ENCODE results near the gene NUAK2.
"Not testable (repeated sequence)": the region's sequence is repeated elsewhere in the genome, so short reads cannot be mapped to it uniquely, and the experiment has no call there.

The NUAK2 gene

DNA sequence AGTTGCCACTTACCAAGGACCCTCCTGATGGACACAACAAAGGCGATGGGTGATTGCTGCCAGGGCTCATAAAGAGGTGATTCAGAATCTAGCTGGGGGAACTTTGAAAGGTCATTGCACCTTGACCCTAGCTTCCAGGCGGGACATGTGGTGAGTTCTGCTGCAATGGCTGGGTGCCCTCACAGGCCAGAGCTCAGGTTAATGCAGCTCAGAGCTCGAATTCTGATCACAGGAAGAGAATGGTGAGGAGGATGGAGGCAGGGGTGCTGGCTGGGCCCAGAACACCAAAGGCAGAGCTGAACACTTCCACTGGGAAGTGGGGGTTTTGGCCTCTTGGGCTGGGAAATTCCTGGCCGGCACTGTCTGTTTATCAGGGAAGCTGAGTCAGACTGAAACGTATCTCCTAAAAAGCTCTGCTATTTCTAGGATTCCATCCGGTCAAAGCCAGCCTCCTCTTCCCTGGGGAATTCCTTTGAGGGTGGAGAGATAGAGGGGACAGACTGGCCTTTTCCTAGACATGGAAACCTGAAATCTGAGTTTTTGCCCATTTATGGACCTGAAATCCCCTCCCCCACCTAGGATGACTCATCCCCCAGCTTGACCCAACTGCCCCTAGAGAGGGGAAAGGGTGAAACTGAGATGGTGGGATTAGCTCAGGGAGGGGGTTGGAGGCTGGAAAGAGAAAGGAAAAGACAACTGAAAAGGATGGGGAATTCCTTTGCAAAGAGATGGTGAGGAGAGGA is 27.2 kb downstream of the NUAK2 start:
- DNase-seq: no peak

DNA sequence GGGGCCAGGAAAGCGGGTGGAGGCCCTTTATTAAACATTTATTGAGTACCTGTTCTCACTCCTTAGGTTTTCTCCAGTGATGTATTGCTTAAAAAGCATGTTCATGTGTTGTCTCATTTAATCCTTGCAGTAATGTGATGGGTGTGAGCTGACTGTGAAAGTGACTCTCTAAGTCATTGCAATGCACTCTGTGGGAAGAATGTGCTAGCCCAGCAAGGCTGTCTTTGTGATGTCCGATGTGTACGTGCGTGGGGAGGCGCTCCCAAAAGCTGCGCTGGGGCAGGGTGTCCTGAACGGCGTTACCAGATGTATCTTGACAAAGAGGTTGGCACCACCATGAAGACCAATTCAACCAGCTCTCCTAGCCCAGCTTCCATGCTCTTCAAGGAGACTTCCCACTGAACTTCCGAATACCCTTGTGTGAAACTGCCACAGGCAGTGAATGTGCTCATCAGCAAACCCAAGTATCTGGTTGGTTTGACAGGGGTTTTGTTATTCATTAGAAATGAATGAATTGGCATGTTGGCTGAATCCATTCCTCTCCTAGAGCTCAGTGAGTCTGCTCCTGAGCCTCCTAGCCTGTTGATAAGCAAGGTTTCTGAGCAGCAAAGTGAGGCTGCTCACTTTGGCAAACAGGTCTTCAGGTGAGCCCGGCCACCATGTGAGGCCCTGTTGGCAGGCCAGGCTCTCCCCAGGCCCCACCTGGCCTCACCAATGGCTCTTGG is 28.0 kb downstream of the NUAK2 start:
- no peak for DNase-seq

DNA sequence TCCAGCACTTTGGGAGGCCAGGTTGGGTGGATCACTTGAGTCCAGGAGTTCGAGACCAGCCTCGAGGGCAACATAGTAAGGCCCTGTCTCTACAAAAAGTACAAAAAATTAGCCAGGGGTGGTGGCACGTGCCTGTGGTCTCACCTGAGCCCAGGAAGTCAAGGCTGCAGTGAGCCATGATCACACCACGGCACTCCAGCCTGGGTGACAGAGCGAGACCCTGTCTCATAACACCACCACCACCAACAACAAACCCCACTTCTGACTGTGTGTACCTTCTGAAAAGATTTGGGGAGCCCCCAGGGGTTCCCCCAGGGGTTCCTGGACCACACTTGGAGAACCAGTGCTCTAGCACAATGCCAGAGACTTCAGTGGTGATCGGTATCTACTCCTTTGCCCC is 29.9 kb downstream of the NUAK2 start:
- DNase-seq: no peak

DNA sequence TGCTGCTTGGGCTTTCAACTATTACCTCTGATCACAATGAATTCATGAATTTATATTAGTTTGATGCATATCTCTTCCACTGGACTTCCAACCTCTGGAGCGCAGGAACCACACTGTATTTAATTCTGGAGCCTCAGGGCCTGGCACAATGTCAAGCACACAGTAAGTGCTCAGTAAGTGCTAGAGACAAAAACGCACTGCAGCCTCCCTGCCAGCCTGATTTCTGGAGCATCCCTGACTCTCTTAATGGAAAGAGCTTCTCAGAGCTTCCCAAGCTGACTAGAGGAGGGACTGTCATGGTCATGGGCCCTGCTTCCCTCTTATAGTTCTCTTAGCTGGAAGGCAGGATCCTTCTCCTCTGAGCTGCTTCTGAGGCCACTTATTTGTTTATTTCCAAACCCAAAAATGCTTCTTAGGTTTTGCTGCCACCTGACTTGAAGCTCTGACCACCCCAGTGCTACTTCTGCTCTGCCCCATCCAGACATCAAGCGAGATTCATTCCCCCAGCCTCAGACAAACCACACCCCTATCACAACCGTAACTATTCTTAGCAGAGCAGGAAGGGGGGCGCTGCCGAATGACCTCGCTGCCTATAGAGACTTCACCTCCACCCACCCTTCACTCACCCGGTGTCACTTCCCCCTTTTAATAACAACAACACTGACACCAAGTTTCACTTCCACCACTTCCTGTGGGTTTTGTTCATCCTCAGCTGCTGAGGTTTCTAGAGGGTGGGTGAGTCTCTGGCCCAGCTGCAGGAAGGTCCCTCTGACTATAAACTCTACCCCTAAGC is 33.6 kb downstream of the NUAK2 start:
- DNase-seq: no peak

DNA sequence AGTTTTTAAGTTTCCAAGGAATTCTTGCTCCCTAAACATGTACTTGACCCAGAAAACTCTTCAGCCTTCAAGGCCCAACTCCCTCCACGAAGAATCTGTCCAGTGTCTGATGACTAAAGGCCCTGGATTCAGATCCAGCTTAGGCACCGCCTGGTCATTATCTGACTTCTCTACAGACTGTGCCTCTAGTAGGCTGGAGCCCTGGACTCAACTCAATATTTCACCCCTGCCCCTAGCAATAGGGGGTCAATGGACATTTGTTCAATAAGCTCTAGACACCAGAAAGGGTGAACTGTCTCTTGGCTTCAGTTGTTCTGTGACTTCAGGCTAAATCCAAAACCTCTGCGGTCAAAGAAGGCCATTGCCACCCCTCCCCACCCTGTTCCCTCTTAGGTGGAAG is 34.5 kb downstream of the NUAK2 start:
- DNase-seq: no peak

DNA sequence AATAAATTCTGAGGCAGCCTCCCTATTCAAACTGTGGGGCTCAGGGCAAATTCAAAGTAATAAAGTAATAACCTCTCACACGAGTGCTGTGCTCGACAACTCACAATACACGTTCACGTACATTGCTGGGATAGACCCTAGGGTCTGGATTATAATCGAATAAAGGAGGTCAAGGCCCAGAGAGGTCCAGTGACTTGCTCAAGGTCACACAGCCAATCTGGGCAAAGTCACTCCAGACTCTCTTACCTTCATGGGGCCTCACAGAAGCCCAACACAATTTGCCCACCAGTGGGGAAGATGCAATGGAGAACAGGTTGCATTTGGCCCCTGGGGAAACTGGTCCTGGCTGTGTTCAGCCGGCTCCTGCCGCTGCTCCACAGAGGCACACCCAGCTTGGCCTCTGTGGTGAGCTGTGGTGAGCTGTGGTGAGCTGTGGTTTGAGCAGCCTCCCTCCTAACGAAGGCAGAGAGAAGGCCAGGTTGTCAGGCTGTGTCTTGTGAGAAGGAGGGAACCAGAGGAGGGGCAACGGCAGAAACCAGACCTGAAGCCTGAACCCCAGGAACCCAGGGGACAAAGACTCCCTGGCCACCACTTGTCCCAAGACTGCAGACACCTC is 35.1 kb downstream of the NUAK2 start:
- no peak for DNase-seq

DNA sequence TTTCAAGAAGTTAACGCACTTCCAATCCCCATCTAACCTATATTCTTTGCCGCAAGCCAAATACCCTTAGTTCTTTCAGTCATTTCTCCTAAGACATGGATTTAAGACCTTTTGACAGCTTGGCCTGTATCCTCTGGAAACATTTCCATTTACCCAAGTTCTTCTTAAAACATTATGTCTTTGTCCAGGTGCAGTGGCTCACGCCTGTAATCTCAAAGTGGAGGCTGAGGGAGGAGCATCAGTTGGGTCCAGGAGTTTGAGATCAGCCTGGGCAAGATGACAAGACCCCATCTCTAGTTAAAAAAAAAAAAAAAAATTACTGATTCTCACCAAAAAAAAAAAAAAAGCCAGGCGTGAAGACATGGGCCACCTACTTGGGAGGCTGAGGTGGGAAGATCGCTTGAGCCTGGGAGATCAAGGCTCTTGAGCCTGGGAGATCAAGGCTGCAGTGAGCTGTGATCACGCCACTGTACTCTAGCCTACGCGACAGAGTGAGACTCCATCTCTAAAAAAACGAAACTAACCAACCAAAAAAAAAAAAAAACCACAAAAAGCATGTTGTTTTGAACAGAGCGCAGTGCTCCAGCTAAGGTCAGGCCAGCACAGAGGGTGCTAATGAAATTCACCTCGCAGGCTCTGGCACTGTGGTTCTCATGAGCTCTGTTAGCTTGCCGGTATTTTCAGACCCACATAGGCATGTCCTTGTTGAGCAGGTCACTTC is 36.0 kb downstream of the NUAK2 start:
- DNase-seq: no peak

DNA sequence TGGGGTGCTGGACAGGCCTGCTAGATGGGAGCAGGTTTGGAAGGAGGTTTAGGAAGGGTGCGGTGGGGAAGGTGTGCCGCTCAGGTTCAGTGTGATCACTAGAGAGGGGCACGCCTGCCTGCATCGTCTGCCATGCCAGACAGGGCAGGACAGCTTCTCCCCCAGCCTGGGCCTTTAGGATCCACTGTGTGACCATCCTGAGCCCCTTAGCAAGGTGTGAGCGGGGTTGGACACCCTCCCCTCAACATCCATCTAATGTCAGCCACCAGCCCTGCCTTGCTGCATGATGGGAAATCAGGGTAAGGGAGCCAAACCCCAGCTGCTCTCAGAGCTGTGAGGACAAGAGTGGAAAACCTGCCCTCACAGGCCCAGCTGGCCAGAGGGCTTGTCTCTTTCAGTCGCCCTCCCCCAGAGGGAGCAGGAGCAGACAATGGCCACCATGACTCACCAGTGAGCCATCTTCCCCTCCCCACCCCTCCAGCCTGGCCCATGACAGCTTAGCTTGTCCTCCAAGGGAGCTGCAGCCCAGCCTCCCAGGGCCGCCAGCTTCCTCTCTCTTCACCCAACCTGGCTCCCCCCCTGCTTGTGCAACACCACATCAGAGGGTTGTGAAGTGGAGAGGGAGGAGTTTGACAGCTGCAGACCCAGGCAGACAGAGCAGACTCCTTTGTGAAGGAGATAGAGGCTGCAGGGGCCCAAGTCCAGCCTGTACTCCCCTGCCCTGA is 37.0 kb downstream of the NUAK2 start:
- DNase-seq: peak; percentile 41

DNA sequence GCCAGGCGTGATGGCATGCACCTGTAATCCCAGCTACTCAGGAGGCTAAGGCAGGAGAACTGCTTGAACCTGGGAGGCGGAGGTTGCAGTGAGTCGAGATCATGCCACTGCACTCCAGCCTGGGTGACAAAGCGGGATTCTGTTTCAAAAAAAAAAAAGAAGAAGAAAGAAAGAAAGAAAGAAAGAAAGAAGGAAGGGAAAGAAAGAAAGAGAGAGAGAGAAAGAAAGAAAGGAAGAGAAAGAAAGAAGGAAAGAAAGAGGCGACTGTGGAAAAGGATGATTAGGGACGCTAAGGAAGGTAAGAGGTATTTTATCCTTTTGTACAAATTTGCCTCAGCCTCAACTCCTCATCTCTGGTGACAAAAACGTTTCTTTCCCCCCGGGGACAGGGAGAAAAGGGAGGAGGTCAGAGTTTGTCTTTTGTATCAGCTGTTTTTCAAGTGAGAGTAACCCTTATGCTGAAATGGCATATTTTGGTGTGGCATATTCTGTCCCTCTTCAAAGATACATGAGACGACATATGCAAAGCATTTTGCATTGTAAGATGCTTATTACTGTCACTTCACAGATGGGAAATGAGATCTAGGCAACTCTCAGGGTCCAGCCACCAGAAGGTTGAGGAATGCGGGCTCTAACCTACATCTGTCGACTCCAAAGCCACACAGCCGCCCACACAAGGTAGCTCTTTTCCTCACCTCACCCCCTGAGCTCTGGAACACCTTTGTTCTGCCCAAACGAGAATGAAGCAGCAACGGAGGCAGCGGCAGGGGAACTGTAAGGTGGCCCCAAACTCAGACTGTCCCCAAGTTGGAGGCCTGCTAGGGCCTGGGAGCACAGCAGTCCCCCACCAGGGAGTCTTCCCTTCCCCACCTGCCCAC is 38.0 kb downstream of the NUAK2 start:
- peak; percentile 78 for DNase-seq

DNA sequence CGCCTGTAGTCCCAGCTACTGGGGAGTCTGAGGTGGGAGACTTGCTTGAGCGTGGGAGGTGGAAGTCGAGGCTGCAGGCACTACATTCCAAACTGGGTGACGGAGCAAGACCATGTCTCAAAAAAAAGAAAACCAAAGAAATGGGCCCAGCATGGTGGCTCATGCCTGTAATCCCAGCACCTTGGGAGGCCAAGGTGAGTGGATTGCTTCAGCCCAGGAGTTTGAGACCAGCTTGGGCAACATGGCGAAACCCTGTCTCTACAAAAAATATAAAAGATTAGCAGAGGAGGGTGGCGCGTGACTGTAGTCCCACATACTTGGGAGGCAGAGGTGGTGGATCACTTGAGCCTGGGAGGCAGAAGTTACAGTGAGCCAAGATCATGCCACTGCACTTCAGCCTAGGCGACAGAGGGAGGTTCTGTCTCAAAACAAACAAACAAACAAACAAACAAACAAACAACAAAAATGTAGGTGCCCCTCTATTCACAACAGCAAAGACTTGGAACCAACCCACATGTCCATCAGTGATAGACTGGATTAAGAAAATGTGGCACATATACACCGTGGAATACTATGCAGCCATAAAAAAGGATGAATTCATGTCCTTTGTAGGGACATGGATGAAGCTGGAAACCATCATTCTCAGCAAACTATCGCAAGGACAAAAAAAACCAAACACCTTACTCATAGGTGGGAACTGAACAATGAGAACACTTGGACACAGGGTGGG is 40.7 kb downstream of the NUAK2 start:
- DNase-seq: not testable (repeated sequence)

DNA sequence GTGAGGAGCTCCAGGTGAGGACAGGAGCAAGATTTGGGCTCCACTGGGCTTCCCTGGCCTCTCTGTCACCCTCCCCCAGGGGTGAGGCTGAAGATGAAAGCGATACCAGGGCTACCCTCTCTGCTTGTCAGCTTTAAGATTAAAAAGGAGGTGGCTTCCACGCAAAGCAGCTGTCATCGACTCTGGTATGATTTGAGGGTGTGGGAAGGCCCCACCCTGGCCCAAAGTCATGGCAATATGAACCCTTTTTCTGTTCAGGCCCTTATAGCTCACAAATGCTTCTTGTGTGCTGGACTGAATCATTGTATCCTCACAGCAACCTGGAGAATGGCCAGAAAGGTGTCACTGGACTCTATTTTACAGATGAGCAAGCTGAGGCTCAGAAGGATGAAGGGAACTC is 41.6 kb downstream of the NUAK2 start:
- DNase-seq: no peak

DNA sequence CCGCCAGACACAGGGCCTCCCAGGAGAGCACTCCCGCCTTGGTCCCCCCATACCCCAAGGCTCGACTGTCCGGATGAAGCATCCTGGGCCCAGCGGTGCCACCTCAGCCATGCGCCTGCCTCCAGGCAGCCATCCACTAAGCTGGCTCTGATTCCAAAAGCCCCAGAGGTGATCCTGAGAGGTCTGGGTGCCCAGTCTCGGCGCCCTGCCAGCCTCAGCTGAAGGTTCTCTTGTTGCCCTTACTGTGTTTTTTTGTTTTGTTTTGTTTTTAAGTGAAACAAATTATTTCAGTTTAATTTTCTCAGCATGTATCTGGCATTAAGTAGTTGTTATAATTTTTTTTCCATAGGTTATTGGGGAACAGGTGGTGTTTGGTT is 44.9 kb downstream of the NUAK2 start:
- no peak for DNase-seq

DNA sequence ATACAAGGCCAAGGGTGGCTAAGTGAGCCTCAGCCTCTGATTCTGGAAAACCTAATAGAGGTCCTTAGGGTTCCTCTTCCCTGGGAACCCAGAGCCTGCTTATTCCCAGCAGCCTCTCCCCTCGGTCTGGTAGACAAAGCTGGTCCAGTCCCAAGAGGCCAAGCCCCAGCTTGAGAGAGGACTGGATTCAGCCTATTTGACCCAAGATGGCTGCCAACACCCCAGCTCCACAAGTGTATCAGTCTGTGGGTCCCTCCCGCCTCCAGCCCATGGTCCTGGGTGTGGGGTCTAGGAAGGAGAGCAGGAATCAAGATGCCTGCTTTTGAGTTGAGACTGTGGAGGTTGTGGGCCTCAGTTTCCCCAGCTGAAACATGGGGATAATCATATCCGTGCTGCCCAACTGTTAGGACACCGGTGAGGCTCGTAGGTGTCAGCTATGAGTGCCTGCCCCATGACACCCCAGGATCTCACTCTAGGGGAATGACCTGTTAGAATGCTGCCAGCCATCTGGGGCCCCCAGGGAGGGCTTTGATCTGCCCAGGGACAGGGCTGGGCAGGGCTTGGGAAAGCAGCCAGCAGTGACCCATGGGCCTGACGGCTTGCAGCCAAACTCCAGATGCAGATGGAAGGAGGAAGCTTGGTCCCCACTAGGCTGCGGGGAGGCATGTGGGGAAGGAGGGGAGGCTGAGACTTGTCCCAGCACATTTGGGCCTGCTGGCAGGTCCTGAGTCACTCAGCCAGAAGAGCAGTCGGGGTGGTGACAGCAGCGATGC is 45.4 kb downstream of the NUAK2 start:
- no peak for DNase-seq

DNA sequence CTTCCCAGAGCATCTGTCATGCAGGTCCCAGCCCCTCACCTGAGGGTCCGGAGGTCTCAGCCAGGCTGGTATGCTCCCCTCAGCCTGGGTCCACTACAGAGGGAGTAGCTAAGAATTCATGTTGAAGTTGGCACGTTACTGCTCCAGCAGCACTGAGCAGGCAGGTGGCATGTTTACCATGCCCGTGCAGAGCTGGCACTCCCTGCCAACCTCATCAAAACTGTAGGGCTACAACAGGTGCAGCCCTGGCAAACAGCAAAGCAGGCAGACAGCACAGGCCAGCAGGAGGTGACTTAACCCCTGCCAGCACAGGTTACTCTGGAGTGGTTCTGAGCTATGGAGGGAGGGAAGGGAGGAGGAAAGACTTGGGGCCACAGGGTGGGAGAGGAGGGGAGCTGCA is 46.4 kb downstream of the NUAK2 start:
- no peak for DNase-seq

DNA sequence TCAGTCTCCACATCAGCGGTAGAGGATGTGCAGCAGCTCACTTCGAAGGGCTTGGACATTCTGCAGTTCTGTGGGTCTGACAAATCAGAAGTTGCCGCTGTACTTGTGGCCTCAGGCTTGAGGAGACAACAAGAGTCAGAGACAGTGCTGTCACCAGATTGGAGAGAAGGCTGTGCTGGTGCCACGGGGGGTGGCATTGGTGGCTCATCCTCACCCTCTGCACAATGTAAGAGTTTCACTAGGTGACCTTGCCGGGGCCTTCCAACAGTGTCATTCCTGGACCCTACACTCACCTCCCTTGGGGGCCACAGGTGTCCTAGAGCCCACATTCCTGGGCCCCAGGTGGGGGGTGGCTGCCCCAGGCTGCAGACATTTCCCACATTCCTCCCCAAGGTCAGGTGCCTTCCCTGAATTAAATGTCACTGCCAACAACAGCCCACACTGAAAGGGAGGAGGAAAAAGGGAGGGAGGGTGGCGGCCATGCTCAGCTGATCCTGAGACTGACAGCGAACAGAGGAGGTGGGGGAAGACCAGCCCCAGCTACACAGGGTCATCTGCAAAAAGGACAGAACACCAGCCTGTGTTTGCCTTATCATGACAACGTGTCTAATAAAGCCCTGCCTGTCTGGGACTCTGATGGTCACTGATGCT is 47.4 kb downstream of the NUAK2 start:
- DNase-seq: no peak

DNA sequence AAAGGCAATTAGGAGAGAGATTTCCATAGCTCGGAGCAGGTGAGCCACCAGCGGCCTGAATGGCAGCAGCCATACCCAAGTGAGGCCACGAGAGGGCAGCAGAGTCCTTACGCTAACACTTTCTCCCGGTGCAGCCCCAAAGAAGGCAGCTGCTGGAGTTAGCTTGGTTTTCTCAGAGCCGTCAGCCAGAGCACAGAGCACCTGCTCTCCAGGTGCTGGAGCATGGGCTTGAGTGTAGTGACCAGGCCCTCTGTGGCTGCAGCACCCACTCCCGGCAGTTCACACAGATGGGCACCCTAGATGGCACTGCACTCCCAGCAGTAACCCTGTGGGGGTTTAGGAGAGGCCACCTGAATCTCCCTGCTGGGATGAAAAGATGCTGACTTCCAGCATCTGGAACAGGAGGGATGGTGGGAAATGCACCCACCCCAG is 48.0 kb downstream of the NUAK2 start:
- DNase-seq: no peak

DNA sequence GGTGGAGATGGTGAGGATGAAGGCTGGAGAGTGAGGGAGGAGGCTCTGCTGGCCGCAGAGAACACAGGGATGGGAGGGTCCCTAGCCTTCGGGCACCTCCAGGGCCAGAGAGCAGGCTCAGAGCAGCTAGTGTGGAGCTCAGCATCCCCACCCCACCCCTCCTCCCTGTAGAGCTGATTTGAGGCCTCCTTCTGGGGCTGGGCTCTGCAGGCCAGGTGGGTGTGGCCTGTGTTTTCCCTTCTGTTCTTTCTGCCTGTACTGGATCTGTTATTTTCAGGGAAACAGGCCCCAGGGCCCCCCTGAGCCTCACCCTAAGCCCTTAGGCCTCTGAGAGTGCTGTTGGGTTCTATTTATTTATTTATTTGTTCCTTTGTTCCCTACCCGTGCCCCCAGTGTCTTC is 49.0 kb downstream of the NUAK2 start:
- DNase-seq: no peak

DNA sequence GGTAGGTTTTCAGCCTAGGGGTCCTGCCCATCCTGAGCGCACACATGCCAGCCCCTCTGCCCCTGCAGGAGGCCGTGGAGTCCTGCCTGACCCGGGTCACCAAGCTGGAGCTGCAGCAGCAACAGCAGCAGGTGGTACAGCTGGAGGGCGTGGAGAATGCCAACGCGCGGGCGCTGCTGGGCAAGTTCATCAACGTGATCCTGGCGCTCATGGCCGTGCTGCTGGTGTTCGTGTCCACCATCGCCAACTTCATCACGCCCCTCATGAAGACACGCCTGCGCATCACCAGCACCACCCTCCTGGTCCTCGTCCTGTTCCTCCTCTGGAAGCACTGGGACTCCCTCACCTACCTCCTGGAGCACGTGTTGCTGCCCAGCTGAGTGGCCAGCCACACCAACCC is 49.8 kb downstream of the NUAK2 start:
- DNase-seq: no peak

DNA sequence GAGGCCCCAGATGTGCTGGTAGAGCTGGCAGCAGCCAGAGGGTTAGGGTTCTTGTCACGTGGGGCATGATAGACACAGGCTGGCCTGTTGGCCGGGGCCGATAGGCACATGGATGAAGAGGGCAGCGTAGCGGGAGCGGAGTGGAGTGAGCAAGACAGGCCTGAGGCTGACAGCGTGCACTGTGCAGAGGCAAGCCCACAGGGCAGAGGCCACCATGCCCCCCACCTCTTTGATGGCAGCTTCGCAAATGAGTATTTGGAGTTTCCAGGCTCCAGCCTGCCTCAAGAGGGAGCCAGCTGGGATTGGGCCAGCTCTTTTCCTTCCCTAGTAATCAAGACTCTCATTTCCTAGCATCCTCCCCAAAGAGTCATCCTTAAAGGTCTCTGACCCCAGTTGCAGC is 50.3 kb downstream of the NUAK2 start:
- no peak for DNase-seq
